ES-I3 (cell line): Measurements from ENCODE around the gene MRPS35.

Source experiments
- H3K36me3 ChIP-seq: 2 replicates; pipeline ENCODE4 v1.6.1; 2013; ENCODE audit warnings: mild to moderate bottlenecking, low read length, control low read depth, moderate library complexity; ENCODE audit not compliant: insufficient read depth
- H3K4me1 ChIP-seq: 2 replicates; pipeline ENCODE4 v1.6.1; 2013; ENCODE audit warnings: mild to moderate bottlenecking, control low read depth, low read length; ENCODE audit not compliant: insufficient read depth
- H3K9ac ChIP-seq: 2 replicates; pipeline ENCODE4 v1.6.1; 2013; ENCODE audit warnings: low read depth, mild to moderate bottlenecking, low read length, moderate library complexity
- H3K9me3 ChIP-seq: 2 replicates; pipeline ENCODE4 v1.6.1; 2013; ENCODE audit warnings: mild to moderate bottlenecking, low read length, moderate library complexity; ENCODE audit not compliant: control insufficient read depth, insufficient read depth

Gene MRPS35

GRCh38 chr12:27695556-27696292, 14.9 kb upstream of the MRPS35 start:
- Histone ChIP-seq H3K9ac (no peak overlapping the region), H3K4me1 (no peaks in the 10 kb centered on the region), H3K9me3 (no peaks in the 10 kb centered on the region), H3K36me3 (no peaks in the 10 kb centered on the region; the same call in 1 of the 2 replicates)

DNA sequence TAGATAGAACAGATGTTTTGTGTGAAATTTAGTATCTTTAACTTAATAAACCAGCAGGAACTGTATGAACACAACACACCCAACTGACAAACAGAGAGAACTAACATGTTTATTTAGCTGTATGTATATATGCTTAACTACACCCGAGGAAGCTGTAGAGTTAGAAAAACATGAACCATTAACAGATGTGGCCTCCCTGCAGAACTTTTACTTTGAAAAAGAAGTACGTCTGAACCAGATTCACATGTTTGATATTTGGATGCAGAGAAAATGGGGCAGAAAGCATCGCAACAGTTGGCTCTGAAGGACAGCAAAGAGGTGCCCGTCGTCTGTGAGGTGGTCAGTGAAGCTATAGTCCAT, 14.4 kb upstream of the MRPS35 start, which contains the start of gene REP15:
Gene REP15, plus strand, starts transcription at position 155 of the 360 bp plus-strand sequence. Its CDS starts 116 bp downstream, at position 271.
- Histone ChIP-seq H3K9ac (no peak within 1 kb of the TSS), H3K36me3 (no peaks in the 10 kb centered on the region; the same call in 1 of the 2 replicates), H3K9me3 (no peaks in the 10 kb centered on the region), H3K4me1 (no peaks in the 10 kb centered on the region)

- no peaks in the 10 kb centered on the region; the same call in 1 of the 2 replicates for H3K36me3 ChIP-seq
- H3K4me1 ChIP-seq = no peaks in the 10 kb centered on the region
- H3K9me3 ChIP-seq = no peaks in the 10 kb centered on the region
- no peak overlapping the region for H3K9ac ChIP-seq
Measured at GRCh38 chr12:27696864-27697564, 13.6 kb upstream of the MRPS35 start.

GRCh38 chr12:27703720-27704452, 6.7 kb upstream of the MRPS35 start:
- Histone ChIP-seq H3K36me3 (no peaks in the 10 kb centered on the region; the same call in 1 of the 2 replicates), H3K4me1 (peaks cover 3% of the 10 kb centered on the region; the same call in 1 of the 2 replicates), H3K9ac (no peak overlapping the region), H3K9me3 (no peaks in the 10 kb centered on the region)

GRCh38 chr12:27705263-27705662, 5.4 kb upstream of the MRPS35 start:
- Histone ChIP-seq H3K4me1 (peaks cover 3% of the 10 kb centered on the region; the same call in 1 of the 2 replicates), H3K36me3 (no peaks in the 10 kb centered on the region), H3K9me3 (no peaks in the 10 kb centered on the region), H3K9ac (no peak overlapping the region)

DNA sequence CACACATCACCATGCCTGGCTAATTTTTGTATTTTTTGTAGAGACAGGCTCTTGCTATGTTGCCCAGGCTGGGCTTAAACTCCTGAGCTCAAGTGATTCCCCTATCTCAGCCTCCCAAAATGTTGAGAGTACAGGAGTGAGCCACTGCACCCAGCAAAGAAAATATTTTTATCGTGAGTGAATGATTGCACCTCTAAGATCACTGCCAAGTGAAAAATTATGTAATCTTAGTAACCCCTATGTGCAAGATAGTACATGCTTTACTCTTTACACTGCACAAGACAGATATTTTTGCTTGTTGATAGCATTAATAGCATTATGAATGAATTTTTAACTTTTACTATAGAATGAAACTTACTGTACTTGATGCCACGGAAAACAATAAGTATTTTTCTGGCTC, 3.4 kb upstream of the MRPS35 start:
- Histone ChIP-seq H3K4me1 (peaks cover 3% of the 10 kb centered on the region; the same call in 1 of the 2 replicates), H3K9ac (no peak overlapping the region), H3K36me3 (no peaks in the 10 kb centered on the region), H3K9me3 (no peaks in the 10 kb centered on the region)

GRCh38 chr12:27709212-27709931, 1.3 kb upstream of the MRPS35 start:
- no peaks in the 10 kb centered on the region for H3K4me1 ChIP-seq
- peak overlapping the region; percentile 94; the same call in 1 of the 2 replicates for H3K9ac ChIP-seq
- no peaks in the 10 kb centered on the region for H3K36me3 ChIP-seq
- H3K9me3 ChIP-seq = no peaks in the 10 kb centered on the region

DNA sequence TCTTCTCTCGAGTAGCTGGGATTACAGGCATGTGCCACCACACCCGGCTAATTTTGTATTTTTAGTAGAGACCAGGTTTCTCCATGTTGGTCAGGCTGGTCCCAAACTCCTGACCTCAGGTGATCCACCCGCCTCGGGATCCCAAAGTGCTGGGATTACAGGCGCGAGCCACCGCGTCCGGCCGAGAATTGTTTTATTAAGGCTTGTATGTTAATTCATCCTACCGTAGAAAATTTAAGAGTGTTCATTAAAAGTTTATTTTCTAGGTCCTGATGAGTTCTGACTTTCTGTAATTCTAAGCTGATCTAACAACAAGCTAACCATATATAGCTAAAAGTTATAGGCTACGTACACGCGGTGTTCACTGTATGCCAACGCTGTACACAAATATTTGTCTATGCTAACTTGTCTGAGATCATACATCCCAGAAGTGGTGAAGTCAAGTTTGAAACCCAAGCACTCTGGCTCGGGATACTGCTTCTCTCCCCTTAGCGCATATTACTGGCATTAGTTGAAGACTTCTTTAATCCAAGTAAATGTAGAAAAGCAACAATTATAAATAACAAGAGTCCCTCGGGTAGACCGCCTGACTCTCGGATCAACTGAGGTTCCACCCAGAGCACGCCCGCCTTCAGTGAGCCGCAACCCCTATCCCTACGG, 570 bp upstream of the MRPS35 start:
- no peaks in the 10 kb centered on the region for H3K9me3 ChIP-seq

DNA sequence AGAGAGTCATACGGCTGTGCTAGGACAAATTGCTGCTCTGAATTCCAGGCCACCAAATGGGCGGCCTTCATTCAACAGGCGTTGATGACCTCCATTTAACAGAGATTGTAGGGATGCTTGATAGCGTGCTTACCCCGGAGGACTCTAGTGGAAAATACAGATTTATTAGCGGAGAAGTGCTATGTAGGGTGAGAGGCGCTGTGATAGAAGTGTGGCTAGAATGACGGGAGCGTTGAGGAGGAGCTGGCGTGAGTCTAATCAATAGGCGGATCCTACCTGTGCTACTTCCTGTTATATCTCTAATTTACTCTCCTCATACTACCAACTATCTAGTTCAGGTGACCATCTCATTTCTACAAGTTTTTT, 668 bp downstream of the MRPS35 start:
- no peaks in the 10 kb centered on the region for H3K36me3 ChIP-seq
- no peaks in the 10 kb centered on the region for H3K4me1 ChIP-seq
- H3K9ac ChIP-seq = peak overlapping the region; percentile 94
- H3K9me3 ChIP-seq = no peaks in the 10 kb centered on the region

More for the DNA sequence above, 570 bp upstream of the MRPS35 start:
- Histone ChIP-seq H3K36me3 (no peaks in the 10 kb centered on the region), H3K4me1 (no peaks in the 10 kb centered on the region), H3K9ac (peak overlapping the region; percentile 94)

DNA sequence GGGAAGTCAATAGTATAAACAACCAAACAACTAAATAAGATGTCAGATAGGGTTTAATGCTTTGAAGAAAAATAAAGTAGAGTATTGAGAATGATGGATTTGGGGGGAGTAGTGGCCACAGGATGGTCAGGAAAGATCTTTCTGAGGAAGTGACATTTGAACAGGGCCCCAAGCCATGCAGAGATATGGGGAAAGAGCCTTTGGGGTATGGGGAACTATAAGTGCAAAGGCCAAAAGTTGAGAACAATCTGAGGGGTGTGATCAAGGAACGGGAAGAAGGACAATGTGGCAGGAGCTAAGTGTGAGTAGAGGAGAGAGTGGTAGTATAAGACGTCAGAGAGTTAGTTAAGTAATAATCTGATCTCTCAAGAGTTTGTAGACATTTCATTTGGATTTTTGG, 1.3 kb downstream of the MRPS35 start:
- Histone ChIP-seq H3K36me3 (no peaks in the 10 kb centered on the region; the same call in 1 of the 2 replicates), H3K9me3 (no peaks in the 10 kb centered on the region), H3K4me1 (no peaks in the 10 kb centered on the region), H3K9ac (no peak overlapping the region)

DNA sequence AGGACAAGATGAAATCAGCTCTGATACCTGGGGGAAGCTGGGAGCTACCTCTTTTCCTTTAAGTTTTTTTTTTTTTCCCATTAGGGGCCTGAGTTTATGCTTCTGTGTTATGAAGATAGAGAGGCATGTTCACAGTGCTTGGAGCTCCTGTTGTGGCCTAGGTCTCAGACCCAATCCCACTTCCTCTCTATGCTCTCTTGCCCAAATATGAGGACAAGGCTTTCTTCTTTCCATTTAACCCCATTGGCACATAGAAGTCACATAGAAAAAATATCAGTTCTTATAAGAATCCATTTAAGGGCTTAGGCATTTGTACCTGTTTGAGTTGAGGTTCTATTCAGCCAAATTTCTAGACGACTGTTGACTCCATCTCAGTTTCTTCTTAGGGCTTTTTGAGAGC, 12.6 kb downstream of the MRPS35 start:
- H3K4me1 ChIP-seq = no peaks in the 10 kb centered on the region
- H3K9ac ChIP-seq = no peak overlapping the region
- peaks cover 6% of the 10 kb centered on the region for H3K36me3 ChIP-seq
- no peaks in the 10 kb centered on the region for H3K9me3 ChIP-seq

- no peaks in the 10 kb centered on the region for H3K36me3 ChIP-seq
- H3K4me1 ChIP-seq = no peaks in the 10 kb centered on the region
- H3K9me3 ChIP-seq = no peaks in the 10 kb centered on the region
- no peak overlapping the region for H3K9ac ChIP-seq
Measured at GRCh38 chr12:27730097-27730588, 19.5 kb downstream of the MRPS35 start.

GRCh38 chr12:27732281-27732680, 21.6 kb downstream of the MRPS35 start:
- no peaks in the 10 kb centered on the region for H3K9me3 ChIP-seq
- no peaks in the 10 kb centered on the region for H3K4me1 ChIP-seq
- H3K36me3 ChIP-seq = no peaks in the 10 kb centered on the region; the same call in 1 of the 2 replicates
- H3K9ac ChIP-seq = no peak overlapping the region
